Cortex of kidney (tissue), 1 donor: ENCODE results near the gene SOCS7.
"Not testable (repeated sequence)": the region's sequence is repeated elsewhere in the genome, so short reads cannot be mapped to it uniquely, and the experiment has no call there.

Source experiments
- DNase-seq: peaks from one replicate; lab custom pipeline; 2025; lab: John Stamatoyannopoulos, UW

The SOCS7 gene

GRCh38 chr17:38421171-38421841, 69.7 kb downstream of the SOCS7 start:
- DNase-seq, result no peak

- DNase-seq, result no peak
These were observed 70.5 kb downstream of the SOCS7 start for GRCh38 chr17:38421871-38422827.

- no peak for DNase-seq
These were observed 72.8 kb downstream of the SOCS7 start for GRCh38 chr17:38424297-38424972.

- no peak for DNase-seq
These were observed 73.4 kb downstream of the SOCS7 start for GRCh38 chr17:38425031-38425430.

- DNase-seq, result no peak
These were observed 74.1 kb downstream of the SOCS7 start for GRCh38 chr17:38425744-38426143.

- DNase-seq, result no peak
These were observed 74.8 kb downstream of the SOCS7 start for GRCh38 chr17:38426441-38426840.

- no peak for DNase-seq
These were observed 75.7 kb downstream of the SOCS7 start for GRCh38 chr17:38427160-38427949.

GRCh38 chr17:38428112-38428642, 76.5 kb downstream of the SOCS7 start, which contains the start of gene ARHGAP23:
TSS of gene ARHGAP23 (plus strand) at chr17:38428464. CDS start at chr17:38428486, 22 bp downstream.
- DNase-seq, result no peak

- DNase-seq, result no peak
These were observed 77.2 kb downstream of the SOCS7 start for GRCh38 chr17:38428643-38429371.

- no peak for DNase-seq
These were observed 77.9 kb downstream of the SOCS7 start for GRCh38 chr17:38429476-38430100.

- no peak for DNase-seq
These were observed 78.7 kb downstream of the SOCS7 start for GRCh38 chr17:38430316-38430715.

GRCh38 chr17:38430822-38431221, 79.2 kb downstream of the SOCS7 start:
- DNase-seq, result no peak

GRCh38 chr17:38431346-38432145, 79.9 kb downstream of the SOCS7 start:
- no peak for DNase-seq

GRCh38 chr17:38434178-38434665, 82.6 kb downstream of the SOCS7 start:
- DNase-seq, result no peak

GRCh38 chr17:38435795-38436194, 84.2 kb downstream of the SOCS7 start:
- DNase-seq, result no peak

GRCh38 chr17:38436386-38436785, 84.7 kb downstream of the SOCS7 start:
- no peak for DNase-seq

GRCh38 chr17:38437313-38437712, 85.7 kb downstream of the SOCS7 start:
- not testable (repeated sequence) for DNase-seq

- no peak for DNase-seq
These were observed 87.8 kb downstream of the SOCS7 start for GRCh38 chr17:38439436-38439835.
